CD4-positive, alpha-beta T cell treated with Interleukin-15 for 1 hour (primary cell): ENCODE measurements around the gene SFSWAP.

Source experiments
- DNase-seq: peaks from one replicate; pipeline ENCODE4 v3.0.0-alpha.2; 2020

Gene SFSWAP

DNA sequence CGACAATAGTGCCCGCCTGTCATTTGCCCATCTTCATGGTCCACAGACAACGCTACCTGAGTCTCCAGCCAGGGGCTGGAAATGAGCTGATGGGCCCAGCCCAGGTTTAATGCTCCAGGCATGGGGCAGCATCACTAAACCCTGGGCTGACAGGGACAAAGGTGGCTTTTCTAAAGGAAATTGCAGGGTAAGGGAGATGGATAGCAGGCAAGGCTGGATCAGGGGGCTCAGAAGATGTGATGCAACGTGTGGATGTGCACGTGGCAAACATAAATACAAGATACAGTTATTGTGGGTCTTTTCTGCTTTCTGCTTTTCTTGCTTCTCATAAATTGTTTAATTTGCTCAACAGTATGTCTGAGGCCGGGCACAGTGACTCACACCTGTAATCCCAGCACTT, 113.6 kb downstream of the SFSWAP start:
- no peak for DNase-seq

DNA sequence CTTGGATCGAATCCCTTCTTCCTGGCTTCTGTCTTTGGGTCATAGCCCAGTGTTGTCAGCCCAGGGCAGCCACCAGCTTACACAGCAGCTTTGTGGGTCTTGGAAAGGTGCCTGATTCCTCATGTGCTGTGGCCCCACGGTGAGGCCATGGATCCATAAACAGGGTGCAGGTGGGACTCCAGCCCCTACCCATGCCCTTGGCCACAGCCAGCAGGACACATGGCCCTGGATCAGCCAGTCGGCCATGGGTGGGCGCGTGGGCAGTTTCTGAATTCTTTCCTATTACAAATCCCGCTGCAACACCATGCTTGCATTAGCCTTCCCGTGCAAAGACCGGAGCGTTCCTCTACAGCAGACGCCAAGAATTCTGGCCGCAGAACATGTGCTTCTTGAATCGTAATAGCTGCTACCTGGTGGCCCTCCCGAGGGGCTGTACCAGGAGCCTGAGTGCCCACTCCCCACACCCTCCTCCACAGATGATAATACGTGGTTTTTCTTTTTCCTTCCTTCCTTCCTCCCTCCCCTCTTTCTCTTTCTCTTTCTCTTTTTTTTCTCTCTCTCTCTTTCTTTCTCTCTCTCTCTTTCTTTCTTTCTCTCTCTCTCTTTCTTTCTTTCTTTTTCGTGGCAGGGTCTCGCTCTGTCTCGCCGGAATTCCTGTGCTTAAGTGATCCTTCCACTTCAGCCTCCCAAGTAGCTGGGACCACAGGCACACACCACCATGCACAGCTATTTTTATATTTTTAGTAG, 114.4 kb downstream of the SFSWAP start:
- DNase-seq: no peak

DNA sequence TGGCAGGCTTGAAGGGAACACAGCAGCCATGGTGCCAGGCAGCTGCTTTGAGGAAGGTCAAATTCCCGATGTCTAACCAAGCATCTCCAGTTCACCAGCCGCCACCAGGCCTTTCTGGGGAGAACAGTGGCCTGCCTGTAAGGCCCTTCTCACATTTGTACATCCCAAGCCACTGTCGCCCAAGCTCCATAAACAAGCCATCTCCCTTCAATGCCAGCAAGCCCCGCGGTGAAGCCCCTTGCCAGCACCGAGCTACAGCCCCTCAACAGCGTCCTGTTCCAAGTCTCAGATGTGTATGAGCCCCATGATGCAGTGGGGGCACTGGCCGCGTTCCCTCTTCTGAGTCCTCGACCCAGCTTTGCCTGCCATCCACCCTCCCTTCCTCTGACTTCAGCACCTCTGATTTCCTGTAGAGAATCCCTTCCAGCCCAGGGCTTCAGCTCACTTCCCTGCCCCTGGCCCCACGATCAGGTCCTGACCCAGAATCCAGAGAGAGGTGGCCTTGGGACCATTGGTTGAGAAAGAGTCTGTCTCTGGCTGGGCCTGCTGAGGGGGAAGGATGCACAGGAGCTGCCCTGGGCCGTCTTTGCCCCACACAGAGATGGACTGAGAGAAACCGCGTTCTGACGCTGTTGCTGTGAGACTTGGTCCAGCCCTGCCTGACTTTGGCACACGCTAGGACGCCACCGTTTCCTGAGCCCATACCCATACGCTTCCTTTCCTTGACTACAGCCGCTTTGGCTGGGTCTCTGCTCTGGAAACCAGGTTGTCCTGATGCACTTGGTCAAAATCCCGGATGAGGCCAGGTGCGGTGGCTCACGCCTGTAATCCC, 115.4 kb downstream of the SFSWAP start:
- no peak for DNase-seq

DNA sequence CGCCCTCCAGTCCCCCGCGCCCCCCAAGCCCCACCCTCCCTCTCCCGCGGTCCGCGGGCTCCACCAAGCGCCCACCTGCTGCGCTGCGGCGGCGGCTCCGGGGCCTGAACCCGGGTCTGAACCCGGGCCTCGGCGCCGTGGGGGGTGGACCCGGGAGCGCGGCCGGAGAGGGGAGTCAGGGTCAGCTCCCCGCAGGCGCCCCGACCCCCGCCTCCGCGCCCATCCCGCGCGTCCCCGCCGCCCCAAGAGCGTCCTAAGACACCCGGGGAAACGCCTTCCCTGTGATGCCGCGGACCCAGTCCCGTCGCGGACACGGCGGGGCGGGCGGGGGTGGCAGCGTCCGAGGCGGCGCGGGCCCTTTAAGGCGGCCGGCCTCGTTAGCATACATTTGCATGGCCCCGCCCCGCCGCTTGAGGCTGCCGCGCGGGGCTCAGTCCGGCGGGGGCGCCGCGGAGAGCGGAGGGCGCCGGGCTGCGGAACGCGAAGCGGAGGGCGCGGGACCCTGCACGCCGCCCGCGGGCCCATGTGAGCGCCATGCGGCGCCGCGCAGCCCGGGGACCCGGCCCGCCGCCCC, 117.2 kb downstream of the SFSWAP start, which contains the start of gene MMP17:
Gene MMP17 (plus strand): TSS at position 433 of the 574 bp plus-strand sequence. CDS start 102 bp downstream, at position 535.
- peak; percentile 46 for DNase-seq

DNA sequence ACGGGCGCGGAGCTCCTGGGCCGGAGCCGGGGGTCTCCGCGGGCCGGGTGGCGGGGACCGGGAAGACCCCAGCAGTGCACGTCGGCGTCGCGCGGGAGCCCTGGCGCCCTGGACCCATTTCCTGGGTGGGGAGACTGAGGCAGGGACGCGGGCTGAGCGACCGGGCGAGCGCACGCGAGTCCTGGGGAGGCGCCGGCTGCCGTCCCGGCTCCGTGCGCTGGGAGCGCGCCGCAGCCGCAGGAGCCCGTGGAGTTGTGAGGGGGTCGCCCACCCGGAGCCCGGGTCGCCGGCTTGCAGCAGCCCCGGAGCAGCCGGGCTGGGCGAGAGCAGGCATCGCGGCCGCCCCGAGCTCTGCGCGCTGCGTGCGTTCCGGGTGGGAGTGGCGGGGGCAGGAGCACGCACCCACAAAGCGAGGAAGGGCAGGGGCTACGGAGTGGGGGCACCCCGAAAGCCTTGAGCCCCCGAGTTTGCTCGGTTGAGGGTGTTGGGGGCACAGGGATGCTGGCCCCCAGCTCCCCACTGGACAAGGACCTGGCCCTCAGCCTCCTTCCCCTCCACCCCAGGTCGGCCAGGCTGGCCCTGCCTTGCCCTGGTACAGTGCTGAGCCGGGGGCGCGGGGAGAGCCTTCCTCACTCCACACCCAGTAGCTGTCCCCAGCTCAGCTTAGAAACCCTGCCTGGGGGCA, 117.9 kb downstream of the SFSWAP start:
- no peak for DNase-seq

DNA sequence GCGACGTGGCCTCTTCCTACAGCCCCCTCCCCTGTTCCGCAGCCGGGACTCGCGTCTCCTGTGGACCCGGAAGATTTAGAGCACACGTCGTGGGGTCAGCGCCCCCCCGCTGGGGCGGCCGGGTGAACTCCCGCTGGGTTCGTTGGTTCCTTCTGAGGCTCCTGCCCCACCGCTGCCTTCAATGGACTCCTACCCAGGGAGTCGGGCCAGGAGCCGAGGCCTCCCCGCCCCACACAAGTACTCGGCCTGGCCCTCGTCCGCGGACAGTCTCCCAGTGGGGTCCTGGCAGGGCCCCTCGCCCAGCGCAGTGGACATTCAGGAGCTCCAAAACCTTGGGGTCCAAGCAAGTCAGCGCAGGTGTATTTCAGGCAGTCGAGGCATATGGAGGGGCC, 118.5 kb downstream of the SFSWAP start:
- no peak for DNase-seq

GRCh38 chr12:131829791-131830334, 119.0 kb downstream of the SFSWAP start:
- no peak for DNase-seq

- peak; percentile 57 for DNase-seq
These were observed 119.5 kb downstream of the SFSWAP start for GRCh38 chr12:131830335-131830913.

DNA sequence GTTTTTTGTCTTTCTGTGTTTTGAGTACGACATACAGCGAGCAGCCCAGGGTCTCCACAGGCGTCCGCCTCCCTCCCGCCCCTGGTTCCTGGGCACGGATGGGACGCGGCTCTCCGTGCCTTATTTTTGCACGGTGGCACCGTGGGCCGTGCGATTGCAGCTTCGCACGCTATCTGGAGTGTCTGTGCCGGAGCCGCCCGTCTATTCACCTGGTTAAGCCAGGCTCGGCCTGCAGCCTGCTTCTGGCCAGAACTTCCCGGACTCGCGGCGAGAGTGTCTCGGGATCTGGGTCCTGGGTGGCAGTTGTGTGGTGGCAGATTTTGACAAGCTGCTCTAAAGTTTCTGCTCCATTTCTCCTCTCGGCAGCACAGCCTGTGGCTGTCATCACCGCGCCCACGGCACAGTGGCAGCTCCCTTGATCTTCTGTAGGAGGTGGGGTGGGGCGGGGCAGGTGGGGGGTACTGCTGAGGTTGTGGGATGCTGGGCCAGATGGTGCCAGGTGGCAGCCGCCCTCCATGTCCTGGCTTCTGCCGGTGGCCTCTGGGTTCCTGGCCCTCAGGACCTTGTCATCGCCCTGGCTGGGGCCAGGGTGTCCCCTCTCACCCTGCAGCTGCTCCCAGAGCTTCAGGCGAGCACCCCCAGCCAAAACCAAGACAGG, 120.2 kb downstream of the SFSWAP start:
- no peak for DNase-seq

GRCh38 chr12:131831635-131832041, 120.7 kb downstream of the SFSWAP start:
- DNase-seq: no peak

DNA sequence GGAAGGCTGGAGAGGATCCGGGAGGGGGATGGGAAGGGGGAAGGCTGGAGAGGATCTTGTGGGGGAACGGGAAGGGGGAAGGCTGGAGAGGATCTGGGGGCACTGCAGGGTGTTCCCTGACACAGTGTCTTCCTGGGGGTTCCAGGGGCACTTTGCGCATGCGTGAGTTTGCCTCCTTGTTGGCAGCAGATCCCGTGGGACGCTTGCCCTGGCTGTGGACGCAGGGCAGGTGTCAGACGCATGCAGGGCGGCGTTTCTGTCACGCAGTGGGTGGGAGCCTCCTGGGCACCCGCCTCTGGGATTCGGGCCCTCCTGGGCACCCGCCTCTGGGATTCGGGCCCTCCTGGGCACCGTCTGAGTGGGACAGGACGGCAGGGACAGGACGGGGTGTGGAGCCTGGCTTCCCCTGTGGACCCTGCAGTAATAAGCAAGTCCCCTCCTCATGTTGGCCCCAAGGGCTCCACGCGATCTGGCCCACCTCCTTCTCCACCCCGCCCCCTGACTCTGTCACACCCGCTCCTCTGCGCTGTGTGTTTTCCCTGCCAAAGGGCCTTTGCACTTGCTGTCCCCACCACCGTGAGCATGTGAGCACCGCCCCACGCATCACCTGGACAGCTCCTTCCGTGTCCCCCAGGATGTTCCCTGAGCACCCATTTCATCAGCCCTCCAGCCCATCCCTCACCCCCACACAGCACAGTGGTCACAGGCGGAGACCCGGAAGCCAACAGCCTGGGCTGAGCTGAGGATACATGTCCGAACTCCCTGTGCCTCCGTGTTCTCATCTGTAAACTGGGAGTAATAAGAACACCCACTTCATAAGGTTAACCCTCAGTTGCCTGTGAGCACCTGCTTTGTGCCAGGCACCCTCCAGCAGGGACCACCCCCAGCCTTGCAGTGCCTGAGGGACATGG, 121.7 kb downstream of the SFSWAP start:
- DNase-seq: no peak

DNA sequence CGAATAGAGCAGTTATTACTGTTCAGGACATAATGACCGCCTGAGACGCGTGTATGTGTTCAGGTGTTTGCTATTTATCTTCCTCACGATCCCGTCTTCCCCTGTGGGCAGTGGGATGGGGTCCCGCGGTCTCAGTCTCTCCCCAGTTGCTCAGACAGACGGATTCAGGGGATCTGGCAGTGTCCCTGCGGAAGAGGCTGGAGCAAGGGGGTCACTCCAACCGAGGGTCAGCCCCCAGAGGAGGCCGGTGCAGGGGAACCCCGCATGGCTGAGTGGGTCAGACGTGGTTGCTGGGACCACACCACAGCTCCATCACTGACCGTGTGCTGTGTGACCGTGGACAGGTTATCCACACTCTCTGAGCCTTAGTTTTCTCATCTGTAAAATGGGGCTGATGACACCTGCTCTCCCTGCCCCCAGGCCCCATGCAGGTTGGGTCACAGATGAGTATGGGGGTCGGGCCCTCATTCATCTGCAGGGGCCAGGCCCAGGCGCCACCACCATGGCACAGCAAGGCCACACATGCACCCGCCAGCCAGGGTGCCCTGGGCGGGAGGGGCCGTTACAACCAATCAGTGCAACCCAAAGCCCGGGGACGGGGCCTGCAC, 122.5 kb downstream of the SFSWAP start:
- no peak for DNase-seq

- DNase-seq: no peak
These were observed 123.2 kb downstream of the SFSWAP start for GRCh38 chr12:131833896-131834641.

DNA sequence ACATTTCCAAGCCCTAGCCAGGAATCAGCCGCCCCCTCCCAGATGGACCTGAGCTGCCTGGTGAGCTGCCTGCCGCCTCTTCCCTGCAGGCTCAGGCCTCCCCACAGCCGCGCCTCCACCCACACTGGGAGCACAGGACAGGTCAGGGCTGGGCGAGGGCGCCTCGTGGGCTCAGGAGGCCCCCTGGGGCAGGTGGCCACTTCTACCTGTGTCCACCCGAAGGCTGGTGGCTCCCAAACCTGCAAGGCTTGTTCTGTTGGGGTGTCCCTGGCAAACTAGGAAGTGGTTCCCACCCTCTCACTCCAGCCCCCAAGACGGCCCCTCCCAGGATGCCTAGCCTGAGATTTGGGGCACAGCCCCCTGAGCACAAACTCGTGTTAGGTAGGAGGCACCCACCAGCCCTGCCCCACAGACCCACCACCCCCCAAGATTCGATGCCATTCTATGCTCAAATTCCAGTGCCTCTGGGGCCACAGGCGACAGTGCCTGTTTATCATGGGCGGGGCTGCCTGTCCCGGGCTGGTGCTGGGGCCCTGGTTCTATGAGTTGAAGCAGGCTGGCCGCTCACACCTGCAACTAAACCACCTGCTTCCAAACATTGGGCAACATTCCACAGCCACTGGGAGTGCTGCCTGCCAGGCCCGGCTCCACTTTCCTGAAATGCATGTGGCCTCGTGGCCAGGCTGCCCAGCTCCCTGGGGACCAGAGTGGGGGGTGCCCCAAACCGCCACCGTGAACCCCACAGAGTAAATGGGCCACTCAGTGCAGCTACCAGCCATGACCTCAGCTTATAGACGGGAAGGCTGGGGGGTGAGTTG, 124.1 kb downstream of the SFSWAP start:
- no peak for DNase-seq

- no peak for DNase-seq
These were observed 124.8 kb downstream of the SFSWAP start for GRCh38 chr12:131835616-131836171.

DNA sequence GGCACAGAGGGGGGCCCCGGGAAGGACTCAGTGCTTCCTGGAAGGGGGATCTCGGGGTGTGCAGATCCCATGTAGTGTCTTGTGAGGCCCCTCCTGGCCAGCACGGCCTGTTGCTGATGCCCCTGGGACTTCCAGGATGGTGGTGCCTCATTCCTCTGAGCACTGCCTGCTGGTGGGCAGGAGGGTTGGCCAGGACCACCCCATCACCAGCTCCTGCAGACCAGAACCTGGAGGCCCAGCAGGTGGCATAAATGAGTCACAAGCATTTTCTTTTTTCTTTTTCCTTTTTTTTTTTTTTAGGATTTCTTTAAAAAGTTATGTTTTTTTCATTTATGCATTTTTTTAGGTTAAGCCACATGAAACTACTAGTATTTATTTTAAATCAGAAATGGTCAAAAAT, 125.3 kb downstream of the SFSWAP start:
- no peak for DNase-seq

GRCh38 chr12:131836714-131837397, 126.0 kb downstream of the SFSWAP start:
- DNase-seq: no peak
